Effector memory CD8-positive, alpha-beta T cell (primary cell): ENCODE measurements around the gene HHATL.

Experiments
- ATAC-seq: fragments of 150-1000 bp; cut with Tn5 transposase; replicated peaks from 2 replicates; pipeline ENCODE4 v1.10.0; 2021; ENCODE audit warnings: mild to moderate bottlenecking, moderate library complexity
- DNase-seq, 3 experiments: peaks; one replicate each; pipeline ENCODE4 v3.0.0; 2021
- H3K27ac Mint-ChIP-seq, 2 donors: one replicate each; pipeline ENCODE4 v1.8.0; 2022; ENCODE audit warnings: mild to moderate bottlenecking in 2 of 2, mixed read lengths in 2 of 2, moderate library complexity in 2 of 2
- H3K27me3 Mint-ChIP-seq, 2 donors: one replicate each; pipeline ENCODE4 v1.8.0; 2022; ENCODE audit warnings: mixed read lengths in 2 of 2
- H3K36me3 Mint-ChIP-seq: one replicate; pipeline ENCODE4 v1.8.0; 2022; ENCODE audit warnings: mild to moderate bottlenecking, moderate library complexity, mixed read lengths; ENCODE audit not compliant: insufficient read depth
- H3K4me1 Mint-ChIP-seq, 2 donors: one replicate each; pipeline ENCODE4 v1.8.0; 2022; ENCODE audit warnings: low read depth in 2 of 2, mixed read lengths in 2 of 2
- H3K4me3 Mint-ChIP-seq, 2 donors: one replicate each; pipeline ENCODE4 v1.8.0; 2022; ENCODE audit warnings: mild to moderate bottlenecking in 2 of 2, mixed read lengths in 2 of 2, moderate library complexity in 2 of 2
- H3K9me3 Mint-ChIP-seq, 2 donors: one replicate each; pipeline ENCODE4 v1.8.0; 2022; ENCODE audit warnings: mixed read lengths in 2 of 2

HHATL gene

DNA sequence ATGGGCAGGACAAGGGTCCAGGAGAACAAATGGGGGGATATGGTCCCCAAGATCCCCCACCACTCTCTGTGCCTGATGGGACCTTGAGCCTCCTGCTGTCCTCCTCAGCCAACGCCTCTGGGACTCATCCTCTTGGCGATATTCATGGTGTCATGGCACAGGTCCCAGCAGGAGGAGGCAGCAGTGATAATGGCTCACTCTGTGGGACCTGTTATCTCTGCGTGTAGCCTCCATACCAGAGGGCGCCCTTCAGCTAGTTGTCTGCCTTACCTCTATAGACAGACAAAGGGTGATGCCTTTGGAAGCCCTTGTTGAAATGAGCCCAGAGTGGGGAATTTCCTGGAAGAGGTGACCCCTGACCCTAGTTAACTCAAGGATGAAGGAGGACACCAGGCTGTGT, 41.7 kb downstream of the HHATL start:
- Mint-ChIP-seq H3K27ac (no peak overlapping the region), H3K9me3 (no peaks in the 10 kb centered on the region), H3K36me3 (no peaks in the 10 kb centered on the region), H3K27me3 (no peaks in the 10 kb centered on the region), H3K4me1 (peaks cover 8 to 16% of the 10 kb centered on the region in 2 donors), H3K4me3 (no peak overlapping the region)
- no peak for ATAC-seq
- DNase-seq, result no peak

DNA sequence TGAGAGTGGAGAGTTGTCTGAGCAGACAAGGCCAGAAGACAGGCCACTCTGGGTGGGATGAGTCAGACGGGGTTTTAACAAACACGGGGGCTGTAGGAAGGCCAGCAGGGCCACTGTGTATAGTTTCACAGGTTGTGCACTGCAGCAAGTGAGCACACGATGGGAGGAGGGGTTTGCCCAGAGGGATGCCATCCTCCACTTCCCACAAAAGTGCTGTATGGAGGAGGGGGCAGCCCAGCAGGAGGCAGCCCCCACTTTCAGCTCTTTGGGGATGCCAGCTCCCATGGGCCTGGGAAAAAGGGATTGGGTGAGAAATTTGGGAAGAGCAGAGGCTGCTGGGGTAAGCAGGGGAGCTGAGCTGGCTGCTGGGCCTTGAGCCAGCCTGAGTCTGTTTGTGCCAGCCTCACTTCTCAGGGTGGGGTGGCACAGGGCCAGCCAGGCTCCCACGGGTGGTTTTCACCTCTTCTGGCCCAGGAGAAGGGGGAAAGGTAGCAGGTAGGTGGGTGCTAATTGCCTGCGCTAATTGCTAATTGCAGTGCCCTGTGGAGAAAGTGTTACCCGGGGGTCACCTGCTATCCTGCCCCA, 42.4 kb downstream of the HHATL start:
- H3K4me3 Mint-ChIP-seq, result no peak overlapping the region
- no peaks in the 10 kb centered on the region for H3K27me3 Mint-ChIP-seq
- ATAC-seq, result no peak
- H3K4me1 Mint-ChIP-seq, result peaks cover 10 to 16% of the 10 kb centered on the region in 2 donors
- DNase-seq, result no peak
- H3K36me3 Mint-ChIP-seq, result no peaks in the 10 kb centered on the region
- no peaks in the 10 kb centered on the region for H3K9me3 Mint-ChIP-seq
- peak overlapping the region in 1 of 2 donors; percentile 80 for H3K27ac Mint-ChIP-seq

GRCh38 chr3:42659451-42660130, 43.0 kb downstream of the HHATL start:
- ATAC-seq (no peak), DNase-seq (no peak)
- Mint-ChIP-seq H3K4me1 (peaks cover 10 to 16% of the 10 kb centered on the region in 2 donors), H3K4me3 (no peak overlapping the region), H3K36me3 (no peaks in the 10 kb centered on the region), H3K27ac (peak overlapping the region in 1 of 2 donors; percentile 80), H3K27me3 (no peaks in the 10 kb centered on the region), H3K9me3 (no peaks in the 10 kb centered on the region)

DNA sequence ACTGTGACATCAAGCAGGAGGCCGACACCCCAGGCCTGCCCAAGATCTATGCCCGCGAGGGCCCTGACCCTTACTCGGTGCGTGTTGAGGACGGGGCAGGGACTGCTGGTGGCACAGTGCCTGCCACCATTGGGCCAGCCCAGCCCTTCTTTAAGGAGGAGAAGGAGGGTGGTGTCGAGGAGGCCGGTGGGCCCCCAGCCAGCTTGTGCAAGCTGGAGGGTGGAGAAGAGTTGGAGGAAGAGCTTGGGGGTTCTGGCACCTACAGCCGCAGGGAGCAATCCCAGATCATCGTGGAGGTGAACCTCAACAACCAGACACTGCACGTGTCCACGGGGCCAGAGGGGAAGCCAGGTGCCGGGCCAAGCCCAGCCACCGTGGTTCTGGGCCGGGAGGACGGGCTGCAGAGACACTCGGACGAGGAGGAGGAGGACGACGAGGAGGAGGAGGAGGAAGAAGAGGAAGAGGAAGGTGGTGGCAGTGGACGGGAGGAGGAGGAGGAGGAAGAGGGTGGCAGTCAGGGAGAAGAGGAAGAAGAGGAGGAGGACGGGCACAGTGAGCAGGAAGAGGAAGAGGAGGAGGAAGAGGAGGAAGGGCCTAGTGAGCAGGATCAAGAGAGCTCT, 43.7 kb downstream of the HHATL start:
- Mint-ChIP-seq H3K9me3 (no peaks in the 10 kb centered on the region), H3K4me1 (peaks cover 10 to 17% of the 10 kb centered on the region in 2 donors), H3K4me3 (no peak overlapping the region), H3K27ac (peak overlapping the region in 1 of 2 donors; percentile 53), H3K27me3 (no peaks in the 10 kb centered on the region), H3K36me3 (no peaks in the 10 kb centered on the region)
- DNase-seq (no peak), ATAC-seq (no peak)

- Mint-ChIP-seq H3K9me3 (no peaks in the 10 kb centered on the region), H3K36me3 (no peaks in the 10 kb centered on the region)
- no peak for DNase-seq
Observed at GRCh38 chr3:42658091-42658770, 44.4 kb downstream of the HHATL start.

GRCh38 chr3:42657675-42658074, 44.9 kb downstream of the HHATL start:
- no peak for ATAC-seq
- no peaks in the 10 kb centered on the region for H3K9me3 Mint-ChIP-seq
- H3K27me3 Mint-ChIP-seq, result no peaks in the 10 kb centered on the region
- H3K4me1 Mint-ChIP-seq, result peaks cover 18 to 20% of the 10 kb centered on the region in 2 donors
- H3K27ac Mint-ChIP-seq, result peak overlapping the region; percentile 25 to 89
- H3K4me3 Mint-ChIP-seq, result no peak overlapping the region
- no peak for DNase-seq
- H3K36me3 Mint-ChIP-seq, result peaks cover 2% of the 10 kb centered on the region

More at GRCh38 chr3:42658091-42658770, 44.4 kb downstream of the HHATL start:
- H3K4me1 Mint-ChIP-seq, result peaks cover 13 to 20% of the 10 kb centered on the region in 2 donors
- peak overlapping the region in 1 of 2 donors; percentile 53 for H3K27ac Mint-ChIP-seq
- H3K4me3 Mint-ChIP-seq, result no peak overlapping the region
- no peaks in the 10 kb centered on the region for H3K27me3 Mint-ChIP-seq
- no peak for ATAC-seq

DNA sequence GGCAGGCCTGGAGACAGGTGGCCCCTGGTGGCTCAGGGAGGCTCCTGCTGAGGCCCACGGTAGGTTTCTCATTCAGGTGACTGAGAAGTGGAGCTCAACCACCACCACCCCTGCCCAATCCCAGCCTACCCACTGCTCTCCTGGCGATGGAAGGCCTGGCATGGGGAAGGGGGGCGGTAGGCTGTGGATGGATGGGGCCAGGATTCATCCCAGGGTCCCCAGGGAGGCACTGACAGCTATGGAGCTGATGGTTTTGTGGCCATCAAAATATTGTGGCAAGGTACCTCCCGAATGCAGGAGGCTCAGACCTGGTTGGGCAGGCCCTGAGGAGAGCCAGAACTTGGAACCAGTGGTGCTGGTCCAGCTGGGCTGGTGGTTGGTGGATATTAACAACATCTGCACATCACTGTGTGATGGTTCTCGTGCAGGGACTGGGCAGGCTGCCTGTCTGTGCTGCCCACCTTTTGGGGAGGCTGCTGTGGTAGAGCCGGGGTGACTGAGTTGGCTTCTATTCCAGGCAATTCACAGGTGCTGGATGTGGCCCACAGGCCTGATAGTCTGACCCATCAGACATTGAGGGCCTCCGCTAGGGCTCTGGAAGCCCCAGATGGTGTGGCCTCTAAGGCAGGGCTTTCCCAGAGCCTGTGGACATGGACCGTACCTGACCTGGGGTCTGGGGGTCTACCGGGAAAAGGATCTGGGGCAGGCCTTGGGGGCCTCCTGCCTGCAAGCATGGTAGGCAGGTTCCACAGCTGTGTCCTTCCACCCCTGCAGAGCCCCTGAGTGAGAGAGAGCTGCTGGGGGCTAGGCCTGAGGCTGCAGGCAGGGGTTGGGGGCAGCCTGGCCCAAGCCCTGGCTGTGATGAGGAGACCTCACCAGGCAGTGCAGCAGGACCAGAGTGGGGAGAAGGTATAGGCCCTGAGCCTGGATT, 45.7 kb downstream of the HHATL start:
- H3K9me3 Mint-ChIP-seq, result no peaks in the 10 kb centered on the region

GRCh38 chr3:42655980-42656679, 46.5 kb downstream of the HHATL start:
- Mint-ChIP-seq H3K4me3 (no peak overlapping the region), H3K27me3 (no peaks in the 10 kb centered on the region), H3K36me3 (peaks cover 8% of the 10 kb centered on the region), H3K4me1 (peaks cover 20 to 25% of the 10 kb centered on the region in 2 donors), H3K9me3 (no peaks in the 10 kb centered on the region), H3K27ac (peak overlapping the region; percentile 74 to 89)
- ATAC-seq (no peak), DNase-seq (no peak)

More for the DNA sequence above, 45.7 kb downstream of the HHATL start:
- Mint-ChIP-seq H3K4me1 (peaks cover 20 to 25% of the 10 kb centered on the region in 2 donors), H3K36me3 (peaks cover 8% of the 10 kb centered on the region), H3K27ac (peak overlapping the region; percentile 74 to 89), H3K4me3 (no peak overlapping the region), H3K27me3 (no peaks in the 10 kb centered on the region)
- DNase-seq (no peak), ATAC-seq (no peak)

DNA sequence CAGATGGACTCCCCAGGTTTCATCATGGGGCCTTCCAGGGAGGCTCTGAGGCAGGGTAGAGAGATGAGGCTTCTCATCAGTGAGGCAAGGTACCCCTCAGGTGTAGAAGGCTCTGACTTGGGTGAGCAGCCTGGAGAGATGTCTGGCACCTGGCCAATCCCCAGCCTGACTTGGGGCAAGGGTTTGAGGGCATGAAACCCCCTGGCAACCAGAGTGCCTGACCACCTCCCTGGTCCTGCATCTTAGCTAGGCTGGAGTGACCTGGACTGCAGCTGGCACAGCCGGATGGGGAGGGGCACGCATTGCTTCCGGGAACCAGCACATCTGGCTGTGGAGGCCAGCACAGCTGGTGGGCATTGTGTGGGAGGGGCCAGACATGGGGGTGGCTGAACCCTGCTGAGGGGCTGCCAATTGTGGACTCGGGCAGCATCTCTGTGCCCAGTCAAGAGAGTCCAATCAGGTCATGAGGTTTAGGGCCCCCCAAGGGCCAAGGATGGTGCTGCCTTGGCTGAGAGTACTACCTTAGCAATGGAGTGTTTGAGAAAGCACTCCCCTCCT, 47.2 kb downstream of the HHATL start:
- no peaks in the 10 kb centered on the region for H3K9me3 Mint-ChIP-seq
- DNase-seq (no peak), ATAC-seq (no peak)
- H3K27ac Mint-ChIP-seq, result peak overlapping the region in 1 of 2 donors; percentile 89
- H3K27me3 Mint-ChIP-seq, result no peaks in the 10 kb centered on the region
- peaks cover 8% of the 10 kb centered on the region for H3K36me3 Mint-ChIP-seq
- H3K4me3 Mint-ChIP-seq, result peak overlapping the region; percentile 44 to 61
- peaks cover 20 to 25% of the 10 kb centered on the region in 2 donors for H3K4me1 Mint-ChIP-seq

- Mint-ChIP-seq H3K9me3 (no peaks in the 10 kb centered on the region), H3K4me3 (peak overlapping the region; percentile 87 to 90), H3K36me3 (peaks cover 10% of the 10 kb centered on the region), H3K4me1 (peaks cover 14 to 27% of the 10 kb centered on the region in 2 donors), H3K27ac (peak overlapping the region in 1 of 2 donors; percentile 89), H3K27me3 (no peaks in the 10 kb centered on the region)
- peak; percentile 67 for ATAC-seq
- no peak for DNase-seq
Observed at GRCh38 chr3:42654331-42655201, 48.0 kb downstream of the HHATL start.

DNA sequence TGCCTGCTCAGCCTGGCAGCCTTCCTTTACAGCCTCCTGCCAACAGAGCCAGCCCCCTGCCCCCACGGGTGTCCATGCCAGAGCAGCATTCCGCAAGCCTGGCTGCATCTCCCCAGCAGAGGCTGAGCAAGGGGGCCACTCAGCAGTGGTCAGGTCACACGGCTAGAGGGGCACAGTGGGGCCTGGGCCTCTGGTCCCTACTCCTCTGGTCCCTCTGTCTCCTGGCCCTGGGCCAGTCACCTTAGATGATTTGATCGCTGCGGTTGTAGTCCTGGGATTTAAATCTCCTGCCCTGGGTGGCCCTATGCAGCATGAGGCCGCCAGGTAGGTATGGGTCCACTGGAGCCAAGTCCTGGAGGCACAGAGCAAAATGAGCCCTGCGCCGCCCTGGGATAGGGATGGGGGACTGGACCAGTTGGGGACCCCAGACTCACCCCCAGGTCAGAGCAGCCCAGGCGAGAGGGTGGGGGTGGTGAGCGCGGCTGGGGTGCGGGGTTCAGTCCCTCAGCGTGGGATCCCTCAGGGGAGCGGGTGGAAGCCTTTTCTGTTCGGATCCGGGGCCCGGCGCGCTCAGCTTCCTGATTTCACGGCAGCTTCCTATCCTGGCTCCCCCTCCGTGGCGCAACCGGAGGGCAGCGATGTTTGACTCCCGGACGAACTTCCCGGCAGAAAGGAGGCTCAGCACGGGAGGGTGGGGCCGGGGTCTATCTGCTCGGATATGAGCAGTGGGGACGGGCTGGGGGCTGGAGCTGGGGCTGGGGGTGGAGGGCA, 48.9 kb downstream of the HHATL start, which contains the start of gene ZBTB47:
ZBTB47 (plus strand) TSS at position 138 of the 771 bp plus-strand sequence. CDS start 4,659 bp downstream, outside the sequence.
- H3K36me3 Mint-ChIP-seq, result peaks cover 15% of the 10 kb centered on the region
- ATAC-seq, result peak; percentile 16

More for the DNA sequence above, 48.9 kb downstream of the HHATL start, which contains the start of gene ZBTB47:
- DNase-seq, result no peak
- H3K4me1 Mint-ChIP-seq, result peaks cover 14 to 27% of the 10 kb centered on the region in 2 donors
- H3K27me3 Mint-ChIP-seq, result no peaks in the 10 kb centered on the region
- H3K4me3 Mint-ChIP-seq, result peak within 1 kb of the TSS; percentile 87 to 90
- peak within 1 kb of the TSS; percentile 60 to 83 for H3K27ac Mint-ChIP-seq
- no peaks in the 10 kb centered on the region for H3K9me3 Mint-ChIP-seq
